ENCODE data around the gene PDGFA.

Gene PDGFA

GRCh38 chr7:468681-469562 lies 50.7 kb downstream of the PDGFA start:
- H3K27ac ChIP-seq: peak overlapping the region; percentile 51
- TF ChIP-seq Cebpa-rat (IDR thresholded peaks at IDR 0.05): no peak
- H3K4me2 ChIP-seq: peak overlapping the region; percentile 53
- H3K4me1 ChIP-seq: peaks cover 58% of the 10 kb centered on the region
- H3K27me3 ChIP-seq: no peaks in the 10 kb centered on the region
- no peaks in the 10 kb centered on the region for H3K9me3 ChIP-seq
- no peak overlapping the region for H3K4me3 ChIP-seq
- H4K20me1 ChIP-seq: no peaks in the 10 kb centered on the region
- H3K36me3 ChIP-seq: no peaks in the 10 kb centered on the region
- no peak overlapping the region for H3K9ac ChIP-seq

- TF ChIP-seq Cebpa-rat (IDR thresholded peaks at IDR 0.05): no peak
- no peak overlapping the region for H3K4me3 ChIP-seq
- H3K36me3 ChIP-seq: no peaks in the 10 kb centered on the region
- H3K27ac ChIP-seq: no peak overlapping the region
- no peaks in the 10 kb centered on the region for H3K27me3 ChIP-seq
- H3K4me2 ChIP-seq: no peak overlapping the region
- H3K4me1 ChIP-seq: peaks cover 53% of the 10 kb centered on the region
- no peaks in the 10 kb centered on the region for H4K20me1 ChIP-seq
- no peak overlapping the region for H3K9ac ChIP-seq
- no peaks in the 10 kb centered on the region for H3K9me3 ChIP-seq
Measured at GRCh38 chr7:467856-468545, 51.6 kb downstream of the PDGFA start.

- Histone ChIP-seq H3K27ac (no peak overlapping the region), H3K36me3 (no peaks in the 10 kb centered on the region), H3K4me1 (peaks cover 47% of the 10 kb centered on the region), H3K4me3 (no peak overlapping the region), H4K20me1 (no peaks in the 10 kb centered on the region), H3K4me2 (no peak overlapping the region), H3K9ac (no peak overlapping the region), H3K9me3 (no peaks in the 10 kb centered on the region), H3K27me3 (no peaks in the 10 kb centered on the region)
- TF ChIP-seq Cebpa-rat (IDR thresholded peaks at IDR 0.05): no peak
Measured at GRCh38 chr7:467393-467828, 52.2 kb downstream of the PDGFA start.

- H4K20me1 ChIP-seq: no peaks in the 10 kb centered on the region
- peaks cover 39% of the 10 kb centered on the region for H3K4me1 ChIP-seq
- no peak overlapping the region for H3K27ac ChIP-seq
- TF ChIP-seq Cebpa-rat (IDR thresholded peaks at IDR 0.05): no peak
- no peak overlapping the region for H3K9ac ChIP-seq
- H3K4me3 ChIP-seq: no peak overlapping the region
- no peak overlapping the region for H3K4me2 ChIP-seq
- H3K36me3 ChIP-seq: no peaks in the 10 kb centered on the region
- no peaks in the 10 kb centered on the region for H3K9me3 ChIP-seq
- H3K27me3 ChIP-seq: no peaks in the 10 kb centered on the region
Measured at GRCh38 chr7:466465-467191, 53.0 kb downstream of the PDGFA start.

- H3K4me3 ChIP-seq: no peak overlapping the region
- H3K9me3 ChIP-seq: no peaks in the 10 kb centered on the region
- H3K27ac ChIP-seq: no peak overlapping the region
- H3K4me2 ChIP-seq: peak overlapping the region; percentile 62; the same call in 1 of the 2 replicates
- H3K4me1 ChIP-seq: peaks cover 33% of the 10 kb centered on the region
- no peak overlapping the region for H3K9ac ChIP-seq
- no peaks in the 10 kb centered on the region for H3K27me3 ChIP-seq
- no peaks in the 10 kb centered on the region for H4K20me1 ChIP-seq
- no peak for TF ChIP-seq Cebpa-rat (IDR thresholded peaks at IDR 0.05)
- no peaks in the 10 kb centered on the region for H3K36me3 ChIP-seq
Measured at GRCh38 chr7:465710-466400, 53.8 kb downstream of the PDGFA start.

- Histone ChIP-seq H4K20me1 (no peaks in the 10 kb centered on the region), H3K9ac (0 out of 2 replicates have a peak overlapping the region, but pooled peaks have one; percentile 15), H3K27ac (no peak overlapping the region; the same call in 1 of the 2 replicates), H3K9me3 (no peaks in the 10 kb centered on the region), H3K36me3 (no peaks in the 10 kb centered on the region), H3K27me3 (no peaks in the 10 kb centered on the region), H3K4me1 (peaks cover 31% of the 10 kb centered on the region), H3K4me2 (peak overlapping the region; percentile 62), H3K4me3 (no peak overlapping the region)
- TF ChIP-seq Cebpa-rat (IDR thresholded peaks at IDR 0.05): no peak
Measured at GRCh38 chr7:464454-465401, 54.9 kb downstream of the PDGFA start.

GRCh38 chr7:463817-464453 lies 55.7 kb downstream of the PDGFA start:
- Histone ChIP-seq H3K4me1 (peaks cover 23% of the 10 kb centered on the region), H3K36me3 (no peaks in the 10 kb centered on the region), H3K27me3 (no peaks in the 10 kb centered on the region), H4K20me1 (no peaks in the 10 kb centered on the region), H3K4me3 (no peak overlapping the region), H3K27ac (no peak overlapping the region; the same call in 1 of the 2 replicates), H3K9me3 (no peaks in the 10 kb centered on the region), H3K9ac (no peak overlapping the region), H3K4me2 (peak overlapping the region; percentile 62; the same call in 1 of the 2 replicates)
- no peak for TF ChIP-seq Cebpa-rat (IDR thresholded peaks at IDR 0.05)

GRCh38 chr7:463362-463781 lies 56.3 kb downstream of the PDGFA start:
- Histone ChIP-seq H4K20me1 (no peaks in the 10 kb centered on the region), H3K27ac (no peak overlapping the region), H3K27me3 (no peaks in the 10 kb centered on the region), H3K9me3 (no peaks in the 10 kb centered on the region), H3K9ac (no peak overlapping the region), H3K4me3 (no peak overlapping the region), H3K36me3 (no peaks in the 10 kb centered on the region), H3K4me2 (no peak overlapping the region), H3K4me1 (peaks cover 20% of the 10 kb centered on the region)
- no peak for TF ChIP-seq Cebpa-rat (IDR thresholded peaks at IDR 0.05)

Measured in BLaER1 (cell line).